ENCODE measurements around the gene CUTA. TPM values are rescaled to one million over a fixed set of nuclear protein-coding genes. Genes with fewer than 3 reads are reported as not detected.

Gene CUTA
- total and polyA plus RNA-seq, 4 donors = 88.7 to 275 (median 128) TPM

DNA sequence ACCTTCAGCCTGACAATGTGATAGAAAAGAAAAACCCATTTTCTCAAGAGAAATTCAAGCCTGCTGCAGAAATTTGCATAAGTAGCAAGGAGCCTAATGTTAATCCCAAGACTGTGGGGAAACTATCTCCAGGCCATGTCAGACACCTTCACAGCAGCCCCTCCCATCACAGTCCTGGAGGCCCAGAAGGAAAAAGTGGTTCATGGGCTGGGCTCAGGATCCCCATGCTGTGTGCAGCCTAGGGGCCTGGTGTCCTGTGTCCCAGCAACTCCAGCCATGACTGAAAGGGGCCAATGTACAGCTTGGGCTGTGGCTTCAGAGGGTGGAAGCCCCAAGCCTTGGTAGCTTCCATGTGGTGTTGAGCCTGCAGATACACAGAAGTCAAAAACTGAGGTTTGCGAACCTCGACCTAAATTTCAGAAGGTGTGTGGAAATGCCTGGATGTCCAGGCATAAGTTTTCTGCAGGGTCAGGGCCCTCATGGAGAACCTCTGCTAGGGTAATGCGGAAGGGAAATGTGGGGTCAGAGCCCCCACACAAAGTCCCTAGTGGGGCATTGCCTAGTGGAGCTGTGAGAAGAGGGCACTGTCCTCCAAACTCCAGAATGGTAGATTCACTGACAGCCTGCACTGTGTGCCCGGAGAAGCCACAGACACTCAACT, 48.3 kb upstream of the CUTA start:
- H3K4me1 ChIP-seq (ENCODE audit: control insufficient read depth in 5 of 5, insufficient read depth in 5 of 5, low read length in 5 of 5) = no peaks in the 10 kb centered on the region
- H3K9ac ChIP-seq (ENCODE audit: insufficient read depth in 1 of 2, low read length in 2 of 2) = no peak overlapping the region
- DNase-seq = no peak
- no peak for ATAC-seq (ENCODE audit: insufficient read depth, low FRiP score)
- no peak overlapping the region for H3K27ac ChIP-seq (ENCODE audit: low read depth in 1 of 2, low read length in 1 of 2)
- TF ChIP-seq CTCF (IDR thresholded peaks at IDR 0.05; ENCODE audit: control extremely low read depth, extremely low read depth) = no peak
- no peaks in the 10 kb centered on the region for H3K27me3 ChIP-seq (ENCODE audit: control insufficient read depth in 3 of 3, insufficient read depth in 3 of 3, low read length in 2 of 3)
- H3K9me3 ChIP-seq (ENCODE audit: control insufficient read depth in 4 of 4, insufficient read depth in 3 of 4, low read length in 3 of 4) = no peaks in the 10 kb centered on the region
- H3K36me3 ChIP-seq (ENCODE audit: control insufficient read depth in 4 of 4, insufficient read depth in 4 of 4, low read length in 4 of 4) = no peaks in the 10 kb centered on the region
- 95 to 98% methylated on average over 4 of the region's 4 CpGs for WGBS, 2 donors
- H3K4me3 ChIP-seq = no peak overlapping the region

DNA sequence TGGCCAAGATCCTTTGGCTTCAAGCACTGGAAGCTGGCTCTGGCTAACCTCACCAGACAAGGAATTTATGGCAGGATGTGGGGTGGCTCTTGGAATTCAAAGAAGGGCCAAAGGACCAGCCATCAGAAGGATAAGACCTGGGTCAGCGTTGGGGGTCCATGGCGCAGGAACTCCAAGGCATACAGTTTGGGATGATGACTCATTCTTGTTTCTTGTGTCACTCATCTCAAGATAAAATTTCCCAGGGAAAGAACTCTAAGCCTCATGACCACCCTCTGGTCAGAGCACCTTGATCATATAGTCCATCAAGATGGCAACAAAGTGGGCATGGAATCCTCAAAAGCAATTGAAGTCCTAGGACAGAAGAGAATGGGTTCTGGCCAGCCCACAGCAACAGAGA, 41.3 kb upstream of the CUTA start:
- peaks cover 0 to 17% (median 10%) of the 10 kb centered on the region in 4 donors for H3K36me3 ChIP-seq (ENCODE audit: control insufficient read depth in 4 of 4, insufficient read depth in 4 of 4, low read length in 4 of 4)
- no peaks in the 10 kb centered on the region for H3K27me3 ChIP-seq (ENCODE audit: control insufficient read depth in 3 of 3, insufficient read depth in 3 of 3, low read length in 2 of 3)
- peaks cover 0 to 2% (median under 1%) of the 10 kb centered on the region in 4 donors for H3K9me3 ChIP-seq (ENCODE audit: control insufficient read depth in 4 of 4, insufficient read depth in 3 of 4, low read length in 3 of 4)
- H3K27ac ChIP-seq (ENCODE audit: low read depth in 1 of 2, low read length in 1 of 2) = no peak overlapping the region
- TF ChIP-seq CTCF (IDR thresholded peaks at IDR 0.05; ENCODE audit: control extremely low read depth, extremely low read depth) = no peak
- peaks cover 0 to 7% (median 6%) of the 10 kb centered on the region in 5 donors for H3K4me1 ChIP-seq (ENCODE audit: control insufficient read depth in 5 of 5, insufficient read depth in 5 of 5, low read length in 5 of 5)
- H3K4me3 ChIP-seq = no peak overlapping the region
- ATAC-seq (ENCODE audit: insufficient read depth, low FRiP score) = no peak
- H3K9ac ChIP-seq (ENCODE audit: insufficient read depth in 1 of 2, low read length in 2 of 2) = no peak overlapping the region
- no peak for DNase-seq
- WGBS, 2 donors = 94 to 98% methylated on average over 2 of the region's 2 CpGs

DNA sequence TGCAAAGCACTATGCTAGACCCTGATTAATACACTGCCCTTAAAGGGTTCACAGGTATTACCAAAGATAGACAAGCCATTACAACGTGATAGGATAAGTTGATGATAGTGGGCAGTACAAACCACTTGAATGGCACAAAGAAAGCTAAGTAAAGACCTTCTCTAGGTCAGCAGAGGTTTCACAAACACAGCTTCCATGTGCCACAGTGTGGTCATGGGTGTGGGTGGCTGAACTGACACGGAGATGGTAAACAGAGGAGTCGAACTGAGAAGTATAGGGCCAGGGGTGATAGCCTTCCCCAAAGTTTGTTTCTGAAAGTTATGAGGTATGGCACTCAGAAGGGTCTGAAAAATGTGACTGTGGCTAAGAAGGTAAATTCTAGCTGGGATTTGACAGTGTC, 40.8 kb upstream of the CUTA start:
- WGBS, 2 donors = 66 to 81% methylated on average over 3 of the region's 3 CpGs
- H3K27ac ChIP-seq (ENCODE audit: low read depth in 1 of 2, low read length in 1 of 2) = no peak overlapping the region
- TF ChIP-seq CTCF (IDR thresholded peaks at IDR 0.05; ENCODE audit: control extremely low read depth, extremely low read depth) = no peak
- DNase-seq (no peak), ATAC-seq (ENCODE audit: insufficient read depth, low FRiP score) (no peak)
- H3K36me3 ChIP-seq (ENCODE audit: control insufficient read depth in 4 of 4, insufficient read depth in 4 of 4, low read length in 4 of 4) = peaks cover 0 to 17% (median 10%) of the 10 kb centered on the region in 4 donors
- no peak overlapping the region for H3K9ac ChIP-seq (ENCODE audit: insufficient read depth in 1 of 2, low read length in 2 of 2)
- peaks cover 0 to 2% (median under 1%) of the 10 kb centered on the region in 4 donors for H3K9me3 ChIP-seq (ENCODE audit: control insufficient read depth in 4 of 4, insufficient read depth in 3 of 4, low read length in 3 of 4)
- no peaks in the 10 kb centered on the region for H3K27me3 ChIP-seq (ENCODE audit: control insufficient read depth in 3 of 3, insufficient read depth in 3 of 3, low read length in 2 of 3)
- H3K4me1 ChIP-seq (ENCODE audit: control insufficient read depth in 5 of 5, insufficient read depth in 5 of 5, low read length in 5 of 5) = peaks cover 0 to 7% (median 6%) of the 10 kb centered on the region in 5 donors
- H3K4me3 ChIP-seq = no peak overlapping the region

Data from lung (tissue), 12 donors.